Measurements from ENCODE around the gene CASP9.

Gene CASP9

DNA sequence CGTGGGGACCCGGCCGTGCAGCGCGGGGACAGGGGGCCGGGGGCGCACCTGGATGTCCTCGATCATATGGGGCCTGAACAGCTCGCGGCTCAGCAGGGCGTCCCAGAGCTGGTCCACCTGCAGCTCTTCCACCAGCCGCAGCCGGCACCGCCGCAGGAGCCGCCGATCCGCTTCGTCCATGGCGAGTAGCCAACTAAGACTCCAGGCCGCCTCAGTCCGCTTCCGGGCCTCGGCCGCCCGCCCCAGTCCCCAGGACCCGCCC, at the start of gene CASP9:
Gene CASP9, minus strand, starts transcription at position 195 of the 262 bp plus-strand sequence. Its CDS starts 15 bp downstream, at position 180.
- no peak for DNase-seq (ENCODE audit: low read depth)

DNA sequence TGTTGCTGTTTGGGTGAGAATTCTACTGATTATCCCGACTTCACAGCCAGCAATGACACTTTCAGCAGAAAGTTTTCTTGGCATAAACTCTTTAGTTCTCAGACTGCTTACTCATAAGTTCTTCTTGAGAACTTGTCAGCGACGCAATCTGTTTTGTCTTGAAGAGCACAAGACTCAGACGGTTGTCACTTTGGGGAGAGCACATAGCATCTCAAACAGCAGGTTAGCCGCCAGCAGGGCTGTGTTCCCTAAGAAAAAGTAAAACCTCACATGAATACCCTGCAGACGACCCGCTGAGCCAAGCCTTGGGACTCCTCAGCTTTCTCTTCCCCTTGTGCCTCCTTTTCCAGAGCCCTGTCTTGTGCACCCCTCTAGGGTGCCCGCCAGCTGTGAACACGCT, 49.5 kb upstream of the CASP9 start:
- no peak for DNase-seq (ENCODE audit: low read depth)

DNA sequence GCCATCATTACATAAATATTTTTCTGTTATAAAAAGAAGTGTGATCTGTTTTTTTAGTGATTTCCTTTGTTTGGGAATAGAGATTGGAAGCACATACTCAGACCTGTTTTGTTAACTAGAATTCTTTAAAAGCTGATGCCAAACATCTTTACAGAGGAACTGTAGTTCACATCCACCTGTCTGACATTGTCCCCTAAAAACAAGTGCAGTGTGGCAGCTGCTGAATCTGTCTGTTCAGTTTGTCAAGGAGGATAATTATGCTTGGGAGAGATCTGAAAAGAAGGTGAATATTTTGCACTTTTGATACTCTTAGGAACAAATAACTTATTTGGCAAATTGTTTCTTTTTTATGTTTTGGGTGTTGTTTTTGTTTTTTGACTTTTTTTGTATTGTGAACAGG, 47.3 kb upstream of the CASP9 start:
- no peak for DNase-seq (ENCODE audit: low read depth)

DNA sequence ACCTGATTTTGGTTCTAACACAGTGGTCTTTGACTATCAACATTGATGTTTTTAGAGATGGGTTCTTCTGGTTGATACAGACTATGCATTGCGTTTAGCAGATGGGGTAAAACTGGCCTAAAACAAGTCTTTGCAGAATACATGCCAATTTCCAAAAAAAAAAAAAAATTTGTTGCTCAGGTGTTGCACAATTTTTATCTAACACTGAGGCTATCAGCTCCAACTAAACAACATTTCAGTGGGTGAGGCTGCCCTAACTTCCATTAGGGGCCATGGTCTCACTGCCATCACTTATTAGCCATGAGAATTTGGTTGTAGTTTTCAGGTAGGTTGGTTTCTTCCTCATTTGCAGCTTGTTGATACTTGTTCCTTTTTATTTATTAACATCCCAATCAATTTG, 46.8 kb upstream of the CASP9 start:
- no peak for DNase-seq (ENCODE audit: low read depth)

DNA sequence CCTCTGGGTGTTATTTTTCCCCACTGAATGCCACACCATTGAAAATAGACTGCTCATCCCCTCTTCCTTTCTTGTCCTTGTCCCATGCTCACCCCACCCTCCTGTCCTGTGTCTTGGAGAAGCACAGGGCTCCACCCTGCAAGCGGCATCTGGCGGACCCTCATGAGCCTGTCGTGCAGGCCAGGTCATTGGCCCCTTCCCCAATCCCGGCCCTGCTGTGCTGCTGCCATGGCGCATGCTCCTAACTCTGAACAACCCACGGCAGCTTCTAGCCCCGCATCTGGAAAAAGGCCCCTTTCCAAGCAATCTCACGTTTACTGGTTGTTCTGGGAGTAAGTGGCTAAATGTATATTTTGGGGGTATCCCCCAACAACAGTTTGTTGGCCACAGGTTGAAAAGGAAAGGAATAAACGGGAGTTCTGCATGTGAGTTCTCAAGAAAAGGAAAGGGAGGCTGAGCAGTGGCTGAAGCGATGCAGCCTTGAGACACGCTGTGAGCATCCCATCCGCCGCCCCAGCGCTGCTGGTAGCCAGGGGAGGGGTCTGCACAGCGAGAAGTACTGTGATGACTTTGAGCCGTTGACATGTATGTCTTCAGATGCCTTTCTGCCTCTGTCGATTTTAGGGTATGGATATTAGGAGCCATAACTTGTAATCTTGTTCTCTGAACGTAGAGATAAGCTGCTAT, 44.5 kb upstream of the CASP9 start:
- DNase-seq (ENCODE audit: low read depth), result no peak

DNA sequence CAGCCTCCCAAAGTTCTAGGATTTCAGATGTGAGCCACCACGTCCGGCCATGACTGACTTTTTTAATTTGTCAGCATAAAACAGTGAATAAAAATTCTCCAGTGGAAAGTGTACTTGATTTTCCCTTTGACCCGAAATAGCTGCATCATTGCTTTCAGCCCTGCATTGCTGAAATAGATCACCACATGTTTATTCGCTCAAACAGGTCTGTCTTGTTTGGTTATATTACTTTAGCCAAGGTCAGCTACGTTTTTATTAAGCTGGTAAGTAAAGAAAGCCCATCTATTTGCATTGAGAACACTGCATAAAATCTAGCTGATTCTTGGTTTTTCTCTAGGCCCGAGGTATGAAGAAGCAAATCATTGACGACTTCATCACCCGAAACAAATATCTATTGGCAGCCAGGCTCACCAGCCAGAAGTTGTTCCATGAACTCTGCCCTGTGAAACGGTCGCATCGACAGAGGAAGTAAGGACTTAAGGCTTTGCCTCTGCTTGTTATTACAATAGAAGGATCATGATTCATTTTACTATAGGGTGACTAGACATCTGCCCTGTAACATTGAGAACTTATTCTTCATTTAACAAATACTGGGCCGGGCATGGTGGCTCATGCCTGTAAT, 35.3 kb upstream of the CASP9 start:
- DNase-seq (ENCODE audit: low read depth), result no peak

DNA sequence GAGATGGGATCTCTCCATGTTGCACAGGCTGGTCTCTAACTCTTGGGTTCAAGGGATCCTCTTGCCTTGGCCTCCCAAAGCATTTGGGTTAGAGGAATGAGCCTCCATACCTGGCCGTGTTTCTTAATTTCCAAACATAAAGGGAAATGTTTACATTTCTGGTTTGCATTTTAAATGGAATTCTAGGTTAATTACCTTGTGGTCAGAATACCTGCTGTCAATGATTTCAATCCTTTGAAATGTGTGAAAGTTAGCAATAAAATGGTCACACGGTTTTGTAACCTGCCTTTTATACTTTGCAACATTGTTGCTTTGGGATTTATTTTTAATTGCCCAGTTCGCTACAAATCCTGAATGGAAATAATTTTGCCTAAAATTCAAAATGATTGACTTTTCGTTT, 34.5 kb upstream of the CASP9 start:
- no peak for DNase-seq (ENCODE audit: low read depth)

DNA sequence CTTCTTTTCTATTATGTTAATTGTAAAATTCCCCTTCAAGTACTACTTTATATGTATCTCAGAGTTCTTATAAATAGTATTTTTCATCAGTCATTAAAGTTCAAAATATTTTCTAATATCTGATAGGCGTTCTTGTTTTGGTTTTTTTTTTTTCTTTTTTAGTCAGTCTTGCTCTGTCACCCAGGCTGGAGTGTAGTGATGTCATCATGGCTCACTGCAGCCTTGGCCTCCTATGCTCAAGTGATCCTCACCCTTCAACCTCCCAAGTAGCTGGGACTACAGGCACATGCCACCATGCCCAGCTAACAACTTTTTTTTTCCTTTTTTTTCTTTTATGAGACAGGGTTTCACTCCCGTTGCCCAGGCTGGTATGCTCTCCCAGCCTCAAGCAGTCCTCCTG, 33.6 kb upstream of the CASP9 start:
- no peak for DNase-seq (ENCODE audit: low read depth)

DNA sequence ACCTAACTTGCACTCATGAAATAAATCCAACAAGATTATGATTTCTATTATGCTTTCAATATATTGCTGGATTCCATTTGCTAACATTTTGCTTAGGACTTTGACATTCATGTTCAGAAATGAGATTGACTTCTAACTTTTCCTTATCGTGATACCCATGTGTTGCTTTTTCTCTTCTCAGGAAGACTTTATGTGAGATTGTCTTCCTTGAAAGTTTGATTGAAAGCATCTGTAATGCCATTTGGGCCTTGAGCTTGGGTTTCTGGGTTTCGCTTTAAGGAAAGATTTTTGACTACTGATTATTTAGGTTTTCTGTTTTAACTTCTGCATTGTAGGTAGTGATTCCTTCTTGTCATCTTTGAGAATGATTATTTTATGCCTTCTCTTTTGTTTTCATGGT, 33.0 kb upstream of the CASP9 start:
- DNase-seq (ENCODE audit: low read depth), result no peak

DNA sequence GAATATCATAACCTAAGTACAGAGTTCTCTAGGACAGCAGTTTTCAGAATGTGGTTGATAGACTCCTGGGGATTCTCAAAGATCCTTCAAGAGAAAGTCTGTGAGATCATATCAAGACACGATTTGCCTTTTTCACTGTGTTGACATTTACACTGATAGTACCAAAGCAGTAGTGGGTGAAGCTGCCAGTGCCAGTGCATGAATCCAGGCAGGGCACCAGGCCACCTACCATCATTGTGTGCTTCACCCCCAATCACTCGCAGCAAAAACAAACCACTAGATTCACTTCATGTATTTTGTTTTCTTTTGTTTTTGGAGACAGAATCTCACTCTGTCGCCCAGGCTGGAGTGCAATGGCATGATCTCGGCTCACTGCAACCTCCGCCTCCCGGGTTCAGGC, 26.6 kb upstream of the CASP9 start:
- no peak for DNase-seq (ENCODE audit: low read depth)

DNA sequence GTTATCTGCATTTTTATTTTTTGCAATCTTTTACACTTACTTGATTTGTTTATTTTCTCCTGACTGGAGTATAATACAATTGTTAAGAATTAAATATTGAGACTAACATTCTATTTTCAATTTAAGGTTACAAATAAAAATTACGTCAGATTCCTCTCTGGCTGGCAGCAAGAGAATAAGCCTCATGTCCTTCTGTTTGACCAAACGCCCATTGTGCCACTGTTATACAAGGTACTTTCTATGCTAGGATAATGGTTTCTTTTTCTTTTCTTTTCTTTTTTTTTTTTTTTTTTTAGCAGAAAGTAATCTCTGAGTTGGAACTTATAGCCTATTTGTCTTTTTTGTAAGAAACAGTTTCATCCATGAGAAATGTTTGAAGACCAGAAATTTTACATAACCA, 22.6 kb upstream of the CASP9 start:
- no peak for DNase-seq (ENCODE audit: low read depth)

DNA sequence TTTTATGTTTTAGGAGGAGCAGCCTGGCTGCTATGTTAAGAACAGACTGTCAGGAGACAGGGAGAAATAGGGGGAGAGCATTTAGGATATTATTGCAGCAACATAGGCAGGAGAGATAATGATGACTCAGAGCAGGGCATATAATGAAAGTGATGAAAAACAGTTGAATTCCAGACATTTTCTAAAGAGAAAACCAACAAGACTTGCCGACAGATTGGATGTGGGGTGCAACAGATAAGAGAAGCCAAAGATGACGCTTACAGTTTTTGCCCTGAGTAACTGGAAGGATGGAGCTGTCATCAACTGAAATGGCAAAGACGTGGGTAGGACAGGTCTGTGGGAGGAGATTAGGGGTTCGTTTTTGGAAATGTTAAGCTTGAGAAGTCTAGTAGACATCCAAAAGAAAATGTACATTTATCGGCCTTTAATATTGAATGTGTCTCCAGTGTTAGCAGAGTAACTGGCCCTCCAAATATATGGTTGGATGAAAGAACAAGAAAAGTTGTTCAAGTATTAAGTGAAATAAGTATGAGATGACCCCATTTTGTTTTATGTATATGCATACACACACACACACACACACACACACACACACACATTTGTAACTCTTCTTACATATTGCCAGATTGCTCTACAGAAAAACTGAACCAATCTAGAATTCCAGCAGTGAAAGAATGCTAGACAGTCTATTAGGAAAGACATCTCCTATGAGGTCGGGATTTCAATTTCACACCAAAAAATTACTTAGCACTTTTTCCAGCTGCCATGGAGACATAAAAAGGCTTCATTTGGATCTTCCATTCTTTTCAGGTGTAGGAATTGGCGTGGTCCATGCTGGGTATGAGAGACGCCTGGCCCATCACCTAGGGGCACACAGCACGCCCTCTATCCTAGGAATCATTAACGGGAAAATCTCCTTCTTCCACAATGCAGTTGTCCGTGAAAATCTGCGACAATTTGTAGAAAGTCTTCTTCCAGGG, 19.9 kb upstream of the CASP9 start:
- DNase-seq (ENCODE audit: low read depth), result no peak

DNA sequence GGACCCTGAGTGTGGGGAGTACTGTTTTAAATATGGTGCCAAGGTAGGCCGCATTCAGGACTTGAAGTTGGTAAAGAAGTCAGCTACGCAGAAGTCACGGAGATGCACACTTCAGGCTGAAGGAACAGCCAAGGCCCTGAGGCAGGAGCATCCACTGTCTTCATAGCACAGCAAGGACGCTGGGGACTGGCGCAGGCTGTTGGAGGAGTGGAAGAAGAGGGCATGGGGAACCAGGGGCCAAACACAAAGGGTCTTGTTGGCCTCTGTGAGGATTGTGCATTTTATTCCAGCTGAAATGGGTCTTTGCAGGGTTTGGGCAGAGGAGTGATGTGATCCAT, 19.2 kb upstream of the CASP9 start:
- DNase-seq (ENCODE audit: low read depth), result no peak

DNA sequence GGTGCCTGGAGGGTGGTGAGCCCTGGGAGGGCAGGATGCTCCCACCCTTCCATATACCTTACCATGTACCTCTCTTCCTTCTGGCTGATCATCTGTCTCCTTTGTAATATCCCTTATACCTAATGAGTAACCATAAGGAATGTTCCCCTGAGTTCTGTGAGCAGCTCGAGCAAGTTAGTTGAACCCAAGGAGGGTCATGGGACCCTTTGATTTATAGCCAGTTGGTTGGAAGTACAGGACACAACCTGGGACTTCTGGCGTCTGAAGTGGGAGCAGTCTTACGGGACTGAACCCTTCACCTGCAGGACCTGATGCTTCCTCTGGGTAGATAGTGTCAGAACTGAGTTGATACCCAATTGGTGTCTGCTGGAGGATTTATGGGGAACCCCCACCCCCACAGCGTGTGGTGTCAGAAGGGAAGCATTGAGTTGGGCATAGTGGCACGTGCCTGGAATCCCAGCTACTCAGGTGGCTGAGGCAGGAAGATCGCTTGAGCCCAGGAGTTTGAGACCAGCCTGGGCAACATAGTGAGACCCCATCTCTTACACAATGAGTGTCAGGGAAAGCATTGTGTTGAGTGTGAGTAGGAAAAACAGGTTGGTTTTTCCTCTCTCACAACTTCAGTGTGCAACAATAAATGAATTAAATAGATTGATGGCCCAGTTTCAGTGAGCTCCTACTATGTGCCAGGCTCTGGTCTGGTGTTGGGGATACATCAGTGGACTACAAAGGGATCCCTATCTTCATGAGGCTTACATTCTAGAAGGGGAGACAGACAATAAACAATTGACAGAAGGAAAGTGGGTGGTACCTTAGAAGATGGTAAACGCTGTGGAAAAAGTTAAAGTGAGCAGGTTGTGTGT, 18.6 kb upstream of the CASP9 start:
- DNase-seq (ENCODE audit: low read depth), result no peak

DNA sequence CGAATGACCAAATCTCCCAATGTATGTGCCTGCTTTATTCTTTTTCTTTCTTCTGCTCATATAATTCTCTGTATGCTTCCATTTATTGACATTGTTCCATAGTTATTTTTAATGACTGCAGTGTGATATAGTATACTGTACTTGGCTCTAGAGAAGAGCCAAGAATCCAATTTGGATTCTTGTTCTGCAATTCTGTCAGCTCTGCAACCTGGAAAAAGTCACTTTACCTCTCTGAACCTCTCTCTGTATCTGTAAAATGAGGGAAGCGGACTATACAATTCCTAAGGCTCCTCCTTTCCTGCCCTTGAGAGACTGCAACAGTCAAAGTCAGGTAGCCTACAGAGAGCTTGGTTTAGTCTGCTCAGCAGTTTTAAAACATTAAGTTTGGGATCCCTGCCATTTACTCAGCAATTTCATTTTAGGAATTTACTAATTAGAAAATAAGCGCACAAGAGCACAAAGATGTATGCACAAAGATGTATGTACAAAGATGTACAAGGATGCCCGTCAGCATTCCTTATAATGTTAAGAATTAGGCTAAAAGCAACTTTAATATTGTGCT, 17.3 kb upstream of the CASP9 start:
- DNase-seq (ENCODE audit: low read depth), result no peak

DNA sequence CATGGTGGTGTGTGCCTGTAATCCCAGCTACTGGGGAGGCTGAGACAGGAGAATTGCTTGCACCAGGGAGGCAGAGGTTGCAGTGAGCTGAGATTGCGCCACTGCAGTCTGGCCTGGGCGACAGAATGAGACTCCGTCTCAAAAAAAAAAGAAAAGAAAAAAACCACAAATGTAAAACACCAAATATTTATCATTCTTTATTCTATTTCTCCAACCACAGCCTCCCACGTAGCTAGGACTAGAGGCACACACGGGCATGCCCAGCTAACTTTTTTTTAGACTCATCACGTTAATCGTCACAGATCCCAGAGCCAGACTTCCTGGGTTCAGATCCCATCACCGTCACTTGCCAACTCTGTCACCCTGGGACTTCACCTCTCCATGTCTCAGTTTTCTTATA, 16.2 kb upstream of the CASP9 start:
- peak; percentile 14 for DNase-seq (ENCODE audit: low read depth)

DNA sequence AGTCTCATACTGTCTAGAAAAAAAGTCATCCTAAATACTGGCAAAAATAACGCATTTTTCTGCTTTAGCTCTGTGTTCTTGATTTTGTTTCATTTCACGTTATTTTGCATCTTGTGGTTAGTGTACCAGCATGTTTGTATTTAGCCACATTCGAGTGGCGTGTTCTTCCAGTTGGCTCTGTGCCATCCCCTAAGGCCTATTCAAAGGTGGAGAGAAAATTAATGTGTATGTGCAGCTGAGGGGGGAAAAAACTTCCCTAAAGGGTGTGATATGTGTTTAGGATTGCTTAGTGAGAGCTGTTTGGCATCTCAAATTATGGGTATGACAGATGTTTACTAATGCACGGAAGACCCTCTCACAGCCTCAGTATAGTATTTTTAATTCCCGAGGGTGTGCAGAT, 14.8 kb upstream of the CASP9 start:
- no peak for DNase-seq (ENCODE audit: low read depth)

DNA sequence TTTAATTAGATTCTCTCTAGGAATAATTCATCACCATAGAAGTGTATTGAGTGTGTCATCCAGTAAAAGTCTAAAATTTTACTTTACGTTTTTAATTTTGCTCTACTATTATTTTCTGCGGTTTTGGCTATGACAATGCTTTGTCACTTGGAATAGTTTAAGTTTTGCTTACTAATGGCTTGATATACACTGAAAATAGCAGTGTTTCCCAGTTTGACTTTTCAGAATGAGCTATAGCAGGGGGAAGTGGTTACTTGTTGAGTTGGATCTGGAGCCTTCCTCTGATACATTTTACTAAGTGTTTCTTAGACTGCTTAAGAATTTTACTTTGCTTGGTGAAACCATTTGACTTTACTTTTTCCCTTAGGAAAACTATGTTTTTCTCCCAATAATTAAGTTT, 7.7 kb upstream of the CASP9 start:
- DNase-seq (ENCODE audit: low read depth), result no peak

DNA sequence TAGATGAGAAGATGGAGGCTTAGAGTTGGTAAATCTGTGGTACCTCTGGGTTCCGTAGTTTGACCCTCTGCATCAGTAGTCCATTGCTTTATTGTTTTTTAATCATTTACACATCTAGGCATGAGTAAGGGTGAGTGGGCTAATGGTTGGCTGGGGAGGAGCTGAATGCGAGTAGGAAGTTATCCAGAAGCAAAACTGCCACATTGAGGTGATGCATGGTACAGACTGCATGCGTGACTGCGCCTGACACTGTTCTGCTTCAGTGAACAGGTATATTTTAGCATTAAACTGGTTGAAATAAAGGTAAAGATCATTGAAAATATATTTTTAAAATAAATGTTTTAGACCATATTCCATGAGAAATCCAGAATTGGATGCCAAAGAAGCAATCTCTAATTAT, 7.0 kb upstream of the CASP9 start:
- DNase-seq (ENCODE audit: low read depth), result no peak

DNA sequence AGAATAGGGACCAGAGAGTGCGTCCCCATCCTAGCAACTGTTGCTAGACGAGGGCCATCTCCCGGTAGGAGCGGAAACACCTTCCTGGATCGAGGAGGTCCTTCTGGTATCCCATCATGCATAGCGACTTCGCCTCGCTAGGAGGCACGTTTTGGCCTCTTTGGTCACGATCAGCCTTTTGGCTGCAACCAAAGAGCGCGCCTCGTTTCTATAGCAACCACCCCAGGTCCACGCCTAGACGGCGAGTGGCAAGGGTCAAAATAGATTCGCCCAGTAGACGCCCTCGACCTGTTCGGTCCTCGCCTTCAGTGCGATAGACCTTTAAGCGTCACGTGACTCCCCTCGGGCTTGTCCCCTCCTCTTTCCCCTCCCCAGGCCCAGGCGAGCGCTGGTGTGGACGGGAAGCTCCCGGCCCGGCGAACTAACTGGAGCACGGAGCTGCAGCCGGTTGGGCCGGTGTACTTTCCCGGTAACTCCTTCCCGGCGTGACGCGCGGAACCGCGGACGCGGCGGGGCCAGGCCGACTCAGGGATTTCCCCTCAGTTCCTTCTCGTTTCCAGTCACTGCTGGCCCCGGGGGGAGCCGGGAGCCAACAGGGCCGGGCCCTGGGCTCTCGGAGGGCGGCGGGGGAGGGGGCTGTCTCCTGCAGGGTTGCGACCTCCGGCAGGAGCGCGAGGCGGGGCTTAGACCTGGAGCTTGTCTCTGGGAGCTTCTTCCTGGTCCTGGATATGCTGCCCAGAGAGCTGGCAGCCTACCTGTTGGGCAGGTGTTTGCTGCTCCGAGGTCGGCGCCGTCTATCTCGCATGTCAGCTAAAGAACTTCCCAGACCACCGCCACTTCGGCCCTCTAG, 2.7 kb upstream of the CASP9 start, which contains the start of gene DNAJC16:
Gene DNAJC16, plus strand, starts transcription at position 359 of the 850 bp plus-strand sequence. CDS start 2,258 bp downstream, outside the sequence.
- peak; percentile 100 for DNase-seq (ENCODE audit: low read depth)

DNA sequence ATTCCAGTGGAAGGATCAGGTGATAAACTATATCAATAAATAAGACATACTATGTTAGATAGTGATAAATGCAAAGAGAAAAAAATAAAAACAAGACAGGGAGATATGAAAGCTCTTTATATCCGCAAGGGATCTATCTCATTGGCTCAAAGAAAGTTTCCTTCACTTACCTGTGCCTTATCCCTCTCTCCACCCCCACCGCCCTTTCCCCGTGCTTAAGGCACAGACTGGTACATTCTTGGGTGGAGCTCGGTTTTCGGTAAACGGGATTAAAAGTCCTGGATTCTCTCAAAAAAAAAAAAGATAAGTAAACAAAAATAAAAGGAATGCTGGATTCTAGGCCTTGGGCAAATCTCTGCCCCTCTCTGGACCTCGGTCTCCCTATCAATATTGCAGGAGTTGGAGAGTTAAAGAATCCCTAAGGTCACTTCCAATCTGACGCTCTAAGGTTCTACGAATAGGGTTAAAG, 2.0 kb upstream of the CASP9 start:
- DNase-seq (ENCODE audit: low read depth), result no peak
